ENCODE measurements around the gene PDE4D.

Gene PDE4D

DNA sequence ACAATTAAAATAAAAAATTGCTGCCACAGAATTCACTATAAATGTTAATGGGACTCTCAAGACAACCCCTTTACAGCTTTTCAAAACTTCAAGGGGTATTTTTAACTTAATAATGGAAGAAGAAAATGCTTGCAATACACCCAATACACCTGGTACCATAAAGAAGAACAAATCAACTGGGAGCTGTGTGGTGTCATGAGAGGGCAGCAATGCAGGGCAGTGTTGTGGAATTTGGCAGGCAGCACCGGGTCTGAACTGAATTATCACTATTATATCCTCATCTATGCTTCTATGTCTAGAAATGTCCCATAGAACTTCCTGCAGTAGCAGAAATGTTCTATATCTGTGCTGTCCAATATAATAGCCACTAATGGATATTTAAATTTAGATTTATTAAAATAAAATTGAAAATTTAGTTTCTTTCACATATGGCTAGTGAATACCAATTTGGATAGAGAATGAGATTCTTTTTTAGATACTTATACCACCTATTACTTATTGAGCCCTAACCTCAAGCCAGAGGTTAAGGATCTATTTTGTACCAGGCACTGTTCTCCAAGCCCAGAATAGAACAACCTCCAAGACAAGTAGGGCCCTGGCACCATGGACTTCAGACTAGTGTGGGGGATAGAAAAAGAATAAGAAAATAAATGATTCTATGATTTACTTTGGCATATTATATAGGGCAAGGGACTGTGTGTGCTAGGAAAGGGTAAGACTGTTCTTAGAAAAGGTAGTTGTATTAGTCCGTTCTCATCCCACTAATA, 265.3 kb downstream of the PDE4D start:
- peaks cover 26% of the 10 kb centered on the region for H3K9me3 Mint-ChIP-seq
- H3K36me3 Mint-ChIP-seq (ENCODE audit: low read depth) = peaks cover 9% of the 10 kb centered on the region
- H3K27me3 Mint-ChIP-seq = no peaks in the 10 kb centered on the region
- H3K27ac Mint-ChIP-seq = no peak overlapping the region
- intact Hi-C loops (cut with micrococcal nuclease) = no loop called here
- H3K4me3 Mint-ChIP-seq = no peak overlapping the region
- no peaks in the 10 kb centered on the region for H3K4me1 Mint-ChIP-seq (ENCODE audit: low read depth)

GRCh38 chr5:59624898-59625297, 268.6 kb downstream of the PDE4D start:
- Mint-ChIP-seq H3K4me1 (ENCODE audit: low read depth) (no peaks in the 10 kb centered on the region), H3K27me3 (no peaks in the 10 kb centered on the region), H3K9me3 (peaks cover 16% of the 10 kb centered on the region)

DNA sequence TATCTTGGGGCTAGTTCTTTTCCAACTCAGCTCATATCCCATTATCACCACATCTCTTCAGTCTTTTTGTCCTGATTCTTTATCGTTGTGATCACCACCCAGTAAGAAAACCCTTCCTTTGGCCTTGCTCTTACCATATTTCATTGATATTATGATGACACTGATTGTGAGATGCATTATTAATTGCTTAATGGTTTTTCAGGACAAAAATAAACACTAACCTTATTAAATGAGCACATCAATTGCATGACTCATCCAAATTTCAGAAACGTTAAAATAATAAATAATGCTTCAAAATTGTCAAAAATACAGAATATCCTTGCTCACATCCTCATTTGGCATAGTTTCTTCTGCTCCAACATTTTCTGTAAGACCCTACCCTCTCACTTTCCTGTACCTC, 270.7 kb downstream of the PDE4D start:
- H3K27me3 Mint-ChIP-seq = no peaks in the 10 kb centered on the region
- intact Hi-C loops (cut with micrococcal nuclease) = no loop called here
- H3K36me3 Mint-ChIP-seq (ENCODE audit: low read depth) = no peaks in the 10 kb centered on the region
- no peak overlapping the region for H3K4me3 Mint-ChIP-seq
- no peaks in the 10 kb centered on the region for H3K4me1 Mint-ChIP-seq (ENCODE audit: low read depth)
- no peaks in the 10 kb centered on the region for H3K9me3 Mint-ChIP-seq
- no peak overlapping the region for H3K27ac Mint-ChIP-seq

More at GRCh38 chr5:59624898-59625297, 268.6 kb downstream of the PDE4D start:
- Mint-ChIP-seq H3K36me3 (ENCODE audit: low read depth) (peaks cover 9% of the 10 kb centered on the region), H3K4me3 (no peak overlapping the region), H3K27ac (no peak overlapping the region)
- intact Hi-C loops (cut with micrococcal nuclease) = no loop called here

DNA sequence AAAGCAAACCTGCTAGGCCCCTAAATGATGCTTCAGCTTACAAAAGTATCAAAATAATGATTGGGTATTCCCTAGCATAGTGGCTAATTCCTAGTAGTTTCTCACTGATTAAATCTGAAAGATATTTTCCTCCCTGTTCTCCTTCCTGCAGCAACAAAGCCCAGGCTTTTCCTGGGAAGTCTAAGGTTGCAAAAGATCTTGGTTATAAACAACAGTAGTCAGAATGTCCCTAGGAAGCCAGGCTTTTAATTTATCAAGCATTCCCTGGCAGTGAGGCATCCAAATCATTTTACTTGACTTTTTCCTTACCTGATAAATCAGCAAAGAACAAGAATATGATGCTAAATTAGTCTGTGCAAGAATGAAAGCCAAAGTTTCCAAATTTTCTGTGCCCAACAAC, 272.0 kb downstream of the PDE4D start:
- H3K27me3 Mint-ChIP-seq = no peaks in the 10 kb centered on the region

DNA sequence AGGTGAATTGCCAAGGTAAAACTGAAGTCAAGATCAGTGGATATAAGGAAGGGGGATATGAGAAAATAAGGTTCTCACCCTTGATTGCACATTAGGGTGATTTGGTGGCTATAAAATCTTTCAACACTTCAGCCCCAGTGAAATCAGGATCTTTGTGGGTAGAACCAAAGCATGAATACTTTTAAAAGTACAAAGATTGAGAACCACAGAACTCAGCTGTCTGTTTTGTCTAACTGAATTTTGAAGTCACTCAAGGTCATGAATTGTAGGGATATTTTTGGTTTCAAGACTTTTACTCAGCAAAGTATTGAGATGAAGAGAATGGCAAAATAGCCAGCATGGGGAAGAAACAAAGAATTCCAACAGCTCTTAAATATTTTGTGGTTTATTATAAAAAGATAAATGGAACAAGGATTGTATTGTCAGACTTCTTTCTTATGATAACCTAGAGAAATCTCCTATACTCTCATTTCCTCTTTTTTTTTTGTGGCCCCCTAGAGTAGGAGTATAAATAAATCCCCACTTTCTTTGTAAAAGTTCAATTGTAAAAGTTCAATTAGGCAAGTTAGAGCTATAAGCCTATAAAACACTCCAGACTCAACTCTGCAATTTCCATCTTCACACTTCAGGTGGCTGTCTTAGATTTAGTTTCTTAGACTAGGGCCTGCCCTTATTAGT, 272.9 kb downstream of the PDE4D start:
- Mint-ChIP-seq H3K9me3 (no peaks in the 10 kb centered on the region), H3K4me3 (no peak overlapping the region), H3K4me1 (ENCODE audit: low read depth) (no peaks in the 10 kb centered on the region), H3K36me3 (ENCODE audit: low read depth) (no peaks in the 10 kb centered on the region), H3K27ac (no peak overlapping the region), H3K27me3 (no peaks in the 10 kb centered on the region)
- intact Hi-C loops (cut with micrococcal nuclease) = no loop called here

More for the DNA sequence above, 272.0 kb downstream of the PDE4D start:
- Mint-ChIP-seq H3K4me1 (ENCODE audit: low read depth) (no peaks in the 10 kb centered on the region), H3K36me3 (ENCODE audit: low read depth) (no peaks in the 10 kb centered on the region), H3K9me3 (no peaks in the 10 kb centered on the region), H3K4me3 (no peak overlapping the region), H3K27ac (no peak overlapping the region)
- intact Hi-C loops (cut with micrococcal nuclease) = no loop called here

- no peaks in the 10 kb centered on the region for H3K36me3 Mint-ChIP-seq (ENCODE audit: low read depth)
- H3K27ac Mint-ChIP-seq = no peak overlapping the region
- intact Hi-C loops (cut with micrococcal nuclease) = no loop called here
- H3K4me3 Mint-ChIP-seq = no peak overlapping the region
- no peaks in the 10 kb centered on the region for H3K4me1 Mint-ChIP-seq (ENCODE audit: low read depth)
- no peaks in the 10 kb centered on the region for H3K27me3 Mint-ChIP-seq
- H3K9me3 Mint-ChIP-seq = no peaks in the 10 kb centered on the region
Observed at GRCh38 chr5:59618644-59619043, 274.9 kb downstream of the PDE4D start.

DNA sequence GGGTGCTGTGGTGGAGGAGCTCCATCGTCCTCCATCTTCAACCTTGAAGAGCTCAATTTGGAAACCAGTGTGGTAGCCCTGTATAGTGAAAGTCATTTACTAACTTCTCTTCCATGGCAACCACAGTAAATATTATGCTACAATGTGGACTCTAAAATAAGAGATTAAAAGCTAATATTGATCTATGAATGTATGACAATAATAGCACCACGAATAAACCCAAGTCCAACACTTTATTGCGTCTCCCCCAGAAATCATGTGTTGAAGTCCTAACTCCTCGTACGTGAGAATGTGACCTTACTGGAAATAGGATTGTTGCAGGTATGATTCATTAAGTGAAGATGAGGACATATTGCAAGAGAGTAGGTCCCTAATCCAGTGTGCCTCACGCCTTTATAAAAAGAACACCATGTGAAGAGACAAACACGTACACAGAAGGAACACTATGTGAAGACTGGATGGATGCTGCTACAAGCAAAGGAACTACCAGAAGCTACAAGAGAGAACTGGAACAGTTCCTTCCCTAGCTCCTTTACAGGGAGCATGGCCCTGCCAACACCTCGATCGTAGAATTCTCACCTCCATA, 276.2 kb downstream of the PDE4D start:
- Mint-ChIP-seq H3K27ac (no peak overlapping the region), H3K4me1 (ENCODE audit: low read depth) (no peaks in the 10 kb centered on the region), H3K4me3 (no peak overlapping the region), H3K27me3 (no peaks in the 10 kb centered on the region), H3K9me3 (no peaks in the 10 kb centered on the region), H3K36me3 (ENCODE audit: low read depth) (no peaks in the 10 kb centered on the region)
- intact Hi-C loops (cut with micrococcal nuclease) = no loop called here

GRCh38 chr5:59616413-59616812, 277.1 kb downstream of the PDE4D start:
- H3K9me3 Mint-ChIP-seq = no peaks in the 10 kb centered on the region
- intact Hi-C loops (cut with micrococcal nuclease) = no loop called here
- H3K36me3 Mint-ChIP-seq (ENCODE audit: low read depth) = no peaks in the 10 kb centered on the region

DNA sequence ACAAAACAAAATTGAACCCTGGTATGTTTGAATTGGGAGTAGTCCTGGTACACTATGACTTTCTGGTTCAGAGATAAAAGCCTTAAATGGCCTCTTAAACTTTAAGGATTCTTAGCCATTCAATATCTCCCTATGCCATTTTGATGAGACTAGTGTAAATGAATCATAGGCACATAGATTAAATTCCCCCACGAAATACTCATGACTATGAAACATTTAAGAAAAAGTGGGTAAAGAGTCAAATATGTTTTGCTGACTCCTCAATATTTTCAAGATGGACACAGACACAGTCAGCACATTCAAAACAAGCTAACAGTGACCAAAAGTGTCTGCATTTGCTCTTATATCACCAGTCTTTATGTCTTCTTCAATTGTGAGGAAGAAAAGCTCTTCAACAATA, 278.3 kb downstream of the PDE4D start:
- H3K27ac Mint-ChIP-seq = no peak overlapping the region
- no peaks in the 10 kb centered on the region for H3K36me3 Mint-ChIP-seq (ENCODE audit: low read depth)
- intact Hi-C loops (cut with micrococcal nuclease) = no loop called here
- H3K4me1 Mint-ChIP-seq (ENCODE audit: low read depth) = no peaks in the 10 kb centered on the region
- no peaks in the 10 kb centered on the region for H3K9me3 Mint-ChIP-seq
- H3K27me3 Mint-ChIP-seq = no peaks in the 10 kb centered on the region
- no peak overlapping the region for H3K4me3 Mint-ChIP-seq

More at GRCh38 chr5:59616413-59616812, 277.1 kb downstream of the PDE4D start:
- H3K4me3 Mint-ChIP-seq = no peak overlapping the region
- no peak overlapping the region for H3K27ac Mint-ChIP-seq
- no peaks in the 10 kb centered on the region for H3K27me3 Mint-ChIP-seq
- H3K4me1 Mint-ChIP-seq (ENCODE audit: low read depth) = no peaks in the 10 kb centered on the region

DNA sequence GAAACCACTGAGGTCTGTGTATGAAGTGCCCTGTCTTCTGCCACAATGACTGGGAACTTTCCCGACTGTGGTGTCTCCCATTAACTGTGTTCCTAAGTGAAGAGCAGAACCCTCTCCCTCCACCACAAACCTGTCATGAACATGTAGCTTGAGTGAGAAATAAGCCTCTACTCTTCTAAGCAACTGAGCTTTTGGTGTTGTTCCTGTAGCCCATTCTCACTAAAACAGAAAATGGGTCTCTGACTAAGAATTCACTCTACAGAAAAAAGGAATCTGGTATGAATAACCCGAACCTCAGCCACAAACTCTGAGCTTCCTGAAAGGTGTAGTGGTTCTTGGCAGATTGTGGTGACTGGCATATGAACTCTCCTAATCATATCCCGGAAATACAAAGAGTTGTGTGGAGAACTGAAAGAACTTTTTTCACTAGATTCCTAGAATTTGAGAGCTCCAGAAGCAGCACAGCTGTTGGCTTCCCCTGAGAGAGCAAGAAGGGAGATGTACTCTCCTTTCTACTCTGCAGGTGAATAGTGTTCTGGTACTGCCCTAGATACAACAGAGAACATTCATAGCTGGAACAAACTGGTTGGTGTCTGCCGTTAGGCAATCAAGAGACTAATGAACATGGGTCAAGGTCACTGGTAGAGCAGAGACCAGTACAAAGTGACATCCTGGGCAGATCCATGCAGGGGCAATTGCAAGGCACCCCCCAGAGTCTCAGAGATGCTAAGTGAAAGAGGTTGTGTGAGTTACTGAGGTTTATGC, 283.8 kb downstream of the PDE4D start:
- Mint-ChIP-seq H3K4me1 (ENCODE audit: low read depth) (peaks cover 5% of the 10 kb centered on the region), H3K4me3 (no peak overlapping the region), H3K36me3 (ENCODE audit: low read depth) (no peaks in the 10 kb centered on the region), H3K27me3 (no peaks in the 10 kb centered on the region), H3K9me3 (no peaks in the 10 kb centered on the region), H3K27ac (no peak overlapping the region)
- intact Hi-C loops (cut with micrococcal nuclease) = no loop called here

GRCh38 chr5:59608745-59609144, 284.8 kb downstream of the PDE4D start:
- peaks cover 5% of the 10 kb centered on the region for H3K4me1 Mint-ChIP-seq (ENCODE audit: low read depth)
- no peak overlapping the region for H3K27ac Mint-ChIP-seq
- no peaks in the 10 kb centered on the region for H3K27me3 Mint-ChIP-seq
- no peaks in the 10 kb centered on the region for H3K36me3 Mint-ChIP-seq (ENCODE audit: low read depth)
- intact Hi-C loops (cut with micrococcal nuclease) = no loop called here
- no peaks in the 10 kb centered on the region for H3K9me3 Mint-ChIP-seq
- H3K4me3 Mint-ChIP-seq = no peak overlapping the region

DNA sequence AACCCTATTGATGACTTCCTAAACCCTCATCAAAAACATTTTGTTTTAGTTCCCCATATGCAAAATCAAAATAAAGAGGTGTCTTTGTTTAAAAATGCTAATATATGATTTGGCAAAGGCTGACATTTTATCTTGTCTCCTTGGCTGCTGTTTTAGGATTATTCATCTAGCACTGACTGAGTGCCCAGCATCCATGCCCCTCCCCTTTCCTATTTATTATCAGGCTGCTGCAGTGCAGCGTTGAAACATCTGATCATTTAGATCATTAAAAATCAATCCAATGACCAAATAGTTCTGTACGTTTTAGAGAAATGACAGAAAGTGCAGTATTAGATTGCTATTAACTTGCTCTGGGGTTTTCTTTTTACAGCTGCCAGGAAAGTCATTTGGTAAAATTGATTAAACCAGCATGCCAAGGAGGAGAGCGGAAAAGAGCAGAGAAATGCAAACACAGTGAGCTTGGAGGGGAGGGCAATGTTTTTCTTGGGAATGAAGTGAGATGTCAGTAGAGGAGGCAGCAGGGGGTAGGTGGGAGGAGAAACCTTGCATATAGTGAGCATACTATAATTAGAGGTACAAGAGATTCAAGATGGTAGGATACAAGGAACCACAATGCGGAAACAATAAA, 286.3 kb downstream of the PDE4D start:
- peaks cover 5% of the 10 kb centered on the region for H3K4me1 Mint-ChIP-seq (ENCODE audit: low read depth)
- no peaks in the 10 kb centered on the region for H3K36me3 Mint-ChIP-seq (ENCODE audit: low read depth)
- no peak overlapping the region for H3K27ac Mint-ChIP-seq
- no peaks in the 10 kb centered on the region for H3K9me3 Mint-ChIP-seq
- H3K4me3 Mint-ChIP-seq = no peak overlapping the region
- intact Hi-C loops (cut with micrococcal nuclease) = no loop called here
- H3K27me3 Mint-ChIP-seq = no peaks in the 10 kb centered on the region

DNA sequence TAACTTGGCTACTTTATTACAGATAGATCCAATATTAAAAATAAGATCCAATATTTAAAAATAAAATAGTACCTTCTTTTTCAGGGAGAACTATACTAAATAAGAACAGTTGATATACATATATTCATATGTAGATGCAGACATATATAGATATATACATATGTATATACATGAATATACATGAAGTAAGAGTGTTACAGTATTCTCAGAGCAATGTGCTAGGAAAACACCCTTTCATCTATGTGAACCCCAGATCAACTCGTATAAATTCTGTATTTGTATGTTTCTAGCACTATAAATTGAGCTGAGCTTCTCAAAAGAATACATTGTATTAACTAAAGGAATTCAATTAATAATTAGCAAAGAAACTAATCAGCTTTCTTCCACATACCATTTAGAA, 287.6 kb downstream of the PDE4D start:
- H3K36me3 Mint-ChIP-seq (ENCODE audit: low read depth) = no peaks in the 10 kb centered on the region
- intact Hi-C loops (cut with micrococcal nuclease) = no loop called here
- H3K27ac Mint-ChIP-seq = no peak overlapping the region
- H3K9me3 Mint-ChIP-seq = no peaks in the 10 kb centered on the region
- peaks cover 5% of the 10 kb centered on the region for H3K4me1 Mint-ChIP-seq (ENCODE audit: low read depth)
- H3K27me3 Mint-ChIP-seq = no peaks in the 10 kb centered on the region
- no peak overlapping the region for H3K4me3 Mint-ChIP-seq

Measured in dendritic cell treated with granulocyte-macrophage colony-stimulating factor and Interleukin-4, amounts not matched to agents 40 ng/mL and 50 ng/mL, for 4 days (primary cell).